ENCODE measurements around the gene TRIM42. TPM values are rescaled to one million over a fixed set of nuclear protein-coding genes. Genes with fewer than 3 reads are reported as not detected.

TRIM42 gene
- total RNA-seq, 6 experiments from 2014 or later = not detected

DNA sequence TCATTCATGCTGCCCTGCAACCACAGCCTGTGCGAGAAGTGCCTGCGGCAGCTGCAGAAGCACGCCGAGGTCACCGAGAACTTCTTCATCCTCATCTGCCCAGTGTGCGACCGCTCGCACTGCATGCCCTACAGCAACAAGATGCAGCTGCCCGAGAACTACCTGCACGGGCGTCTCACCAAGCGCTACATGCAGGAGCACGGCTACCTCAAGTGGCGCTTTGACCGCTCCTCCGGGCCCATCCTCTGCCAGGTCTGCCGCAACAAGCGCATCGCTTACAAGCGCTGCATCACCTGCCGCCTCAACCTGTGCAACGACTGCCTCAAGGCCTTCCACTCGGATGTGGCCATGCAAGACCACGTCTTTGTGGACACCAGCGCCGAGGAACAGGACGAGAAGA is 4.7 kb downstream of the TRIM42 start:
- no peak overlapping the region for H3K4me3 Mint-ChIP-seq
- no peaks in the 10 kb centered on the region for H3K36me3 Mint-ChIP-seq (ENCODE audit: low read depth)
- no peak for DNase-seq
- TF ChIP-seq, protein P1, sequence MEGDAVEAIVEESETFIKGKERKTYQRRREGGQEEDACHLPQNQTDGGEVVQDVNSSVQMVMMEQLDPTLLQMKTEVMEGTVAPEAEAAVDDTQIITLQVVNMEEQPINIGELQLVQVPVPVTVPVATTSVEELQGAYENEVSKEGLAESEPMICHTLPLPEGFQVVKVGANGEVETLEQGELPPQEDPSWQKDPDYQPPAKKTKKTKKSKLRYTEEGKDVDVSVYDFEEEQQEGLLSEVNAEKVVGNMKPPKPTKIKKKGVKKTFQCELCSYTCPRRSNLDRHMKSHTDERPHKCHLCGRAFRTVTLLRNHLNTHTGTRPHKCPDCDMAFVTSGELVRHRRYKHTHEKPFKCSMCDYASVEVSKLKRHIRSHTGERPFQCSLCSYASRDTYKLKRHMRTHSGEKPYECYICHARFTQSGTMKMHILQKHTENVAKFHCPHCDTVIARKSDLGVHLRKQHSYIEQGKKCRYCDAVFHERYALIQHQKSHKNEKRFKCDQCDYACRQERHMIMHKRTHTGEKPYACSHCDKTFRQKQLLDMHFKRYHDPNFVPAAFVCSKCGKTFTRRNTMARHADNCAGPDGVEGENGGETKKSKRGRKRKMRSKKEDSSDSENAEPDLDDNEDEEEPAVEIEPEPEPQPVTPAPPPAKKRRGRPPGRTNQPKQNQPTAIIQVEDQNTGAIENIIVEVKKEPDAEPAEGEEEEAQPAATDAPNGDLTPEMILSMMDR (IDR thresholded peaks at IDR 0.05) = no peak
- H3K4me1 Mint-ChIP-seq (ENCODE audit: low read depth) = no peaks in the 10 kb centered on the region
- H3K27ac Mint-ChIP-seq = no peak overlapping the region
- H3K9me3 Mint-ChIP-seq = peaks cover 40% of the 10 kb centered on the region
- no peaks in the 10 kb centered on the region; the same call in none of the 2 replicates for H3K27me3 Mint-ChIP-seq (ENCODE audit: insufficient read depth)

DNA sequence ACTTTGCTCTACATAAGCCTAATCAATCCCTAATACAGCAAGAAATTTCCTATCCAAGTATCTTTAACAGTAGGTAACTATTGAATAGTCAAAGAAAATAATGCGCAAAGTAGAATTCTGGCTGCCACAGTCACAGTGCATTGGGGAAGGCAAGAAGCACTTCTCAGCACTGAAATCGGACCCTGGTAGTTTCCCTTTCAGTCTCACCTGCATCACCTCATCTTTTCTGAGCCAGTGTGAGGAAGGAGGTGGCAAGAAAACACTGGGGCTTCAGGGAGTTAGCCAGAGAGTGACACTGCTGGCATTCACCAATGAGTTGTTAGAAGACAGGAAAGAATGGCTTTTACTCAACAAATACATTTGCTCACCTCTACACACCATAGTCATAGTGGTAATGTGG is 8.3 kb downstream of the TRIM42 start:
- Mint-ChIP-seq H3K27ac (no peak overlapping the region), H3K4me3 (no peak overlapping the region), H3K27me3 (ENCODE audit: insufficient read depth) (no peaks in the 10 kb centered on the region), H3K4me1 (ENCODE audit: low read depth) (no peaks in the 10 kb centered on the region), H3K9me3 (peaks cover 41% of the 10 kb centered on the region), H3K36me3 (ENCODE audit: low read depth) (no peaks in the 10 kb centered on the region)
- TF ChIP-seq, protein P1 (IDR thresholded peaks at IDR 0.05) = no peak
- DNase-seq = no peak

DNA sequence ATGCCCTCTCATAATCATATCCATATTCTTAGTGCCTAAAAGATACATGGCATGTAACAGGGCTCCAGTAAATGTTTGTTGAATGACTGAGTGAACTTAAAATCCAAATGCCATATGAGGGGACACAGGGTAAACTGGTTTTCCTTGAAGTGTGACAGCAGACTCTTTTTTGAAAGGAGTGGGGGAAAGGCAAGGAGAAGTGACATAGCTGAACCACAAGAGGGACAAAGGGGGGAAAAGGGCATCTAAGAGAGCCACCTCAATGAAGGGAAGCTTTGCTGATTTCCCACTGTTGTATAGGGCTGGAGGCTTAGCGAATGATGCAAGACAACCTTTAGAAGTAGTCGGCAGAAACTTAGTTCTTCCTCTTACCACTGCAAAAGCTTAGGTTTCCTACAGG is 9.1 kb downstream of the TRIM42 start:
- Mint-ChIP-seq H3K4me3 (no peak overlapping the region), H3K9me3 (peaks cover 41% of the 10 kb centered on the region), H3K27me3 (ENCODE audit: insufficient read depth) (no peaks in the 10 kb centered on the region), H3K27ac (no peak overlapping the region), H3K36me3 (ENCODE audit: low read depth) (no peaks in the 10 kb centered on the region), H3K4me1 (ENCODE audit: low read depth) (no peaks in the 10 kb centered on the region)
- no peak for DNase-seq
- TF ChIP-seq, protein P1 (IDR thresholded peaks at IDR 0.05) = no peak

DNA sequence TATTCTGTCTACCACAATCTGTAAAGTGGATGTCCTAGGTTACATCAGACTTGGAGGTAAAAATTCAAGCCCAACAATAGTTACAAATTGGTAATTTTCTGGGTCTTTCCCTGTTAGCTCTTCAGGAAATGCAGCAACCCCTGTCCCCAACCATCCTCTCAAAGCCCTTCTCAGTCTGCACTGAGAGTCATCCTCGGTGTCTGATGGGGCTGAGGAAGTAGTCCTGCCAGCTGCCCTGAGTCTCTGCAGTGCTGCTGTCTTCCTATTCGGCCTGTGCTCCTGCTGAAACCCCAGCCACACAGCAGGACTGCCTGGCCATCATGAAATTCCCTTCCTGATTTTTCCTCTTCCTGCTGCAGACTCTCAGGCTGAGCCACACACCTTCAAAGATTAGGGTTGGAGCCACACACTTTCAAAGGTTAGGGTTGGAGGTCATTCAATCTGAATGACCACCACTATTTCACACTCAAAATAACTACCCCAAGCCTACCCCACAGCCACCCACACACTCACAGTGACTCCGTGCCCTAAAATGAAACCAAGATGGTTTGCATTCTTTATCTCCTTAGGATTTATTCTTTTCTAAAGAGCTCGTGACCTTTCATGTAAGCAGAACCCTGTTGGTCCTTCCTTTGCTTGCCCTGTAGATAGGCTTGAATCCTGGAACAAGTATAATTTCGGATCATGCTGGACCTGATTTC is 17.6 kb downstream of the TRIM42 start:
- H3K4me1 Mint-ChIP-seq (ENCODE audit: low read depth) = no peaks in the 10 kb centered on the region
- DNase-seq = no peak
- H3K27me3 Mint-ChIP-seq (ENCODE audit: insufficient read depth) = no peaks in the 10 kb centered on the region; the same call in 1 of the 2 replicates
- no peak overlapping the region for H3K4me3 Mint-ChIP-seq
- TF ChIP-seq, protein P1 (IDR thresholded peaks at IDR 0.05) = no peak
- H3K36me3 Mint-ChIP-seq (ENCODE audit: low read depth) = no peaks in the 10 kb centered on the region
- H3K27ac Mint-ChIP-seq = no peak overlapping the region
- peaks cover 73% of the 10 kb centered on the region for H3K9me3 Mint-ChIP-seq

DNA sequence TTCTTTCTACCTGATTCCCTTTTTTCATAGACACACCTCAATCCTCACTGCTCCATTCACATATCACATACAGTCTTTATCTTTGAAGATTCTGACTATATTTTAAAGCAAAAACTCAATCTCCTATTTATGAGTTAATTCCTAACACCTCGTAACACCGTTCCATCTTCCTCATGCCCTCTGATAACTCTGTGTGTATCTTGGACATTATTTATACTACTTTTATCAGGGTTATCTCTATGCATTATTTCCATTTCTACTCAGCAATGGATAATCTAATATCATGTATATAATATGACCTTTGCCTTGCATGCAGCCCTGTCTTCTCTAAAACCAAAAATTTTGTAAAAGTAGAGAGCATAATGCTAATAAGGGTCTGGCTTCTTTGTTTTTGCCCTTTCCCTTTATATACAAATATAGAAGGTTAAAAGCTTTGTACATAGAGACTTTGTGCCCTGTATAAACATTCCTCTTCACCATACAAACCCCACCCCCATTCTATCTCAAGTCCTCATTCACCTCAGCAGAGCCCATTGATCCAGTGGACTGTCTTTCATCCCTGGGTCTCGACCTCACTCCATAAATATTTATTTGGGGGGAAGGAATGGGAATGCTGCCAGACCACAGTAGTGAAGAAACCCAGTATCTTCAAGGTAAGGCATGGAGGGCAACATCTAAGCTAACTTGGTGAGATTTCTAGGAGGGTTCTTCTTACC is 21.8 kb downstream of the TRIM42 start:
- H3K4me1 Mint-ChIP-seq (ENCODE audit: low read depth) = no peaks in the 10 kb centered on the region
- DNase-seq = no peak
- no peak overlapping the region for H3K27ac Mint-ChIP-seq
- TF ChIP-seq, protein P1 (IDR thresholded peaks at IDR 0.05) = no peak
- no peaks in the 10 kb centered on the region; the same call in 1 of the 2 replicates for H3K27me3 Mint-ChIP-seq (ENCODE audit: insufficient read depth)
- peaks cover 73% of the 10 kb centered on the region for H3K9me3 Mint-ChIP-seq
- no peak overlapping the region for H3K4me3 Mint-ChIP-seq
- H3K36me3 Mint-ChIP-seq (ENCODE audit: low read depth) = peaks cover 4% of the 10 kb centered on the region

All from HFFc6 (cell line).